PC-9 (cell line): ENCODE results near the gene EHD4.

ENCODE experiments used
- CTCF ChIP-seq: fragments of 200-600 bp; sonication (generic); conservative IDR thresholded peaks from 2 replicates; pipeline ENCODE4 v1.6.1; 2017; ENCODE audit warnings: mixed run types, antibody characterized with exemption, mild to moderate bottlenecking, moderate library complexity
- EZH2 ChIP-seq: fragments of 200-600 bp; sonication (generic); IDR thresholded peaks from 2 replicates; pipeline ENCODE4 v1.8.0; 2017; ENCODE audit warnings: antibody characterized with exemption, low read depth

GRCh38 chr15:41854443-41854842, 117.9 kb downstream of the EHD4 start:
- TF ChIP-seq CTCF (no peak), EZH2 (no peak)
